HG02678 (cell line): ENCODE results near the gene EIF2B5.
A peak's percentile ranks its signal among the peaks of the same experiment; 100 is the strongest.
"Not testable (repeated sequence)": the region's sequence is repeated elsewhere in the genome, so short reads cannot be mapped to it uniquely, and the experiment has no call there.

Experiments
- ATAC-seq: cut with Tn5 transposase; IDR thresholded peaks from one replicate; pipeline ENCODE4 v1.9.1; 2021; ENCODE audit warnings: mild to moderate bottlenecking, moderate library complexity; ENCODE audit not compliant: unreplicated experiment

The EIF2B5 gene

GRCh38 chr3:184145111-184145524 is 10.0 kb downstream of the EIF2B5 start:
- no peak for ATAC-seq

GRCh38 chr3:184145751-184146270 is 10.7 kb downstream of the EIF2B5 start:
- no peak for ATAC-seq

DNA sequence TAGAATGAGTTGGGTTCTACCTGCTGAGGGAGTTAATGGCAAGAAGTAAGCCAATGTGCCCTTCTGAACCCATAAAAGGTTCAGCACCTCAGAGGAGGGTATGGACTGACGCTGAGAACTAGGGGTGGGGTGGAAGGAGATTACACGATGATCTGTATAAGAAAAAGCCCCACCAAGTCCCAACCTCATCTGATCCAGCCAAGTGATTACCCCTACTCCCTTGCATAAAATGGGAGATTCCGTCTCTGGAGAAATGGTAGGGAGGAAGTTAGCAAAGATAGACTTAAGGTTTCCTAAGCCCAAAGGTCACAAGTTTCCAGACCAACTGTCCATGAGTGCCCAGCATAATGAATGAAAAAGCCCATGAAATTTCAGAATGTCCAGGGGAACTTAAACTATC is 12.9 kb downstream of the EIF2B5 start:
- no peak for ATAC-seq

GRCh38 chr3:184149123-184149522 is 14.0 kb downstream of the EIF2B5 start:
- no peak for ATAC-seq

DNA sequence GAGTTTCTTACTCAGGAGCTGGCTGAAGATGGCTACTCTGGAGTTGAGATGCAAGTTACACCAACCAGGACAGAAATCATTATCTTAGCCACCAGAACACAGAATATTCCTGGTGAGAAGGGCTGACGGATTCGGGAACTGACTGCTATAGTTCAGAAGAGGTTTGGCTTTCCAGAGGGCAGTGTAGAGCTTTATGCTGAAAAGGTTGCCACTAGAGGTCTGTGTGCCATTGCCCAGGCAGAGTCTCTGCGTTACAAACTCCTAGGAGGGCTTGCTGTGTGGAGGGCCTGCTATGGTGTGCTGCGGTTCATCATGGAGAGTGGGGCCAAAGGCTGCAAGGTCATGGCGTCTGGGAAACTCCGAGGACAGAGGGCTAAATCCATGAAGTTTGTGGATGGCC is 14.6 kb downstream of the EIF2B5 start:
- ATAC-seq, result not testable (repeated sequence)

- peak; percentile 82 for ATAC-seq
These were observed 19.9 kb downstream of the EIF2B5 start, which contains the start of gene DVL3 for GRCh38 chr3:184154885-184155643. Gene DVL3, plus strand, starts transcription at chr3:184155377. Its CDS starts 259 bp downstream, at chr3:184155636.

GRCh38 chr3:184155644-184156521 is 20.7 kb downstream of the EIF2B5 start:
- peak; percentile 28 for ATAC-seq

DNA sequence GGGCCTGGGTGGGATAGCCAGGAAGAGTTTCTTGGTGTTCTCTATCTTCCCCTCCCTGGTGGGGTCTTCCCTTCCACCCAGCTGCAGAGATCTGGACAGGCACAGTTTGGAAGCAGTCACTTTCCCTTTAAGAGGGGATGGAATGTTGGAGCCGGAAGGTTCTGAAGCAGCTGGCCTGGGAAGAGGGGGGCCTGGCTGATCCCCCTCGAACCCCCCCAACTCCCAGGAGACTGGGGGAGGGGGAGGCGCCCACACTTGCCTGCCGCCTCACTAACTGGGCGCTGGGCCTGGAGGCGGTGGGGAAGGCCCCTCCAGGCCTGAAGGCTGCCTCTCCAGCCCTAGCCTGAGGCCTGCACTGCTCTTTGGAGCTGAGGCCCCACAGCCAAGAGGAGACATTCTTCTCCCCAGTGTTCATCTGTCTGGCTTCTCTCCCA is 21.4 kb downstream of the EIF2B5 start:
- no peak for ATAC-seq

DNA sequence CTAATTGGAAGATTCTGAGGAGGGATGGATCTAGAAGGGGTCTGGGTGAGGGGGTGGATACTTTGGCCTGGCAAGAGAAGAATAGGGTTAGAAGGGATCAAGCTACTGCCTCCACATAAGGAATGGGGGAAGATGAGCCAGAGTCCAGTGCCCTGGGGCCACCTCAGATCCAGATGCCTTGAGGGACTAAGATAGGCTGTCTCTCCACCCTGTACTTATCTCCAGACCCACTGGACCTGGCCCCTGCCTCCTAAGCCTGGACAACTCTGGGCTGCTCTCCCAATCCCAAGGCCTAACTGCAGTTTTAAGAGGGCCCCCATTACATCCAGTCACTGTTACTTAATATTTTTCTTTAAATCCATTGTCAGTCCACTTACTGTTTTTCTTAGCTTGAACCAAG is 22.0 kb downstream of the EIF2B5 start:
- ATAC-seq, result no peak

DNA sequence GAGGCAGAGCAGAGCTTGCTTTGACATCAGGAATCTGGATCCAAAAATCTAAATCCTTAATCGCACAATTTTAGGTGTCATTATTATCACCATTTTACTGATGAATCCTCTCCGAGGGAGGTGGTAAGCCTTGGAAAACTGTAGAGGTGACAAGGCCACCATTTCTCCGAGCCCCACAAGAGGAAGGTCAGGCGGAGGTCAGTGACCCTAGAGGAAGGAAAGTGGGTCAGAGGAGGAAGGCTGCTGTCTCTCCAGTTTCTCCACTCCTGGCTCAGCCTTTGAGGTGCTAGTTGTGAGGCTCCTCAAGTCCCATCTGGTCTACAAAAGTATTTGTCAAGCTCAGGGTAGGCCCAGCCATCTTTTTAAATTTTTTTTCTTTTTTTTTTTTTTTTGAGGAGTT is 23.2 kb downstream of the EIF2B5 start:
- ATAC-seq, result no peak

- no peak for ATAC-seq
These were observed 25.3 kb downstream of the EIF2B5 start for GRCh38 chr3:184160456-184160855.

DNA sequence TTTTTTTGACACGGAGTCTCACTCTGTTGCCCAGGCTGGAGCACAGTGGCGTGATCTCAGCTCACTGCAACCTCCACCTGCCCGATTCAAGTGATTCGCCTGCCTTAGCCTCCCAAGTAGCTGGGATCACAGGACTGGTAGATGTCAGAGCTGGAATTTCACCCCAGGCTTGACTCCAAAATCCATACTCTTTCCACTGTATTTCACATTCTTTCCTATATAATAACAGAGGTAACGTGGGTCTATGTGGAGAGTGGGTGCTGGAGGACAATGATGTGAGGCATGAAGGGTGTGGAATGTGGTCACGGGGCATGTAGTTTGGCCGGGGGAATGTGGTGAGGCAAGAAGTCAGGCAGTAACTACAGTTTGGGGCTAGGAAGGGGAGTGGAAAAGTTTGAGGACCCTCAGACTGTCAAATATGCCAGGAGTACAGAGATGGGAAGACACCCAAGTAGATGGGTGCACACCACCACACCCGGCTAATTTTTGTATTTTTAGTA is 27.5 kb downstream of the EIF2B5 start:
- ATAC-seq, result not testable (repeated sequence)

- ATAC-seq, result no peak
These were observed 29.6 kb downstream of the EIF2B5 start for GRCh38 chr3:184164648-184165330.

GRCh38 chr3:184165543-184165942 is 30.4 kb downstream of the EIF2B5 start:
- ATAC-seq, result no peak

GRCh38 chr3:184166671-184167070 is 31.5 kb downstream of the EIF2B5 start:
- ATAC-seq, result no peak

DNA sequence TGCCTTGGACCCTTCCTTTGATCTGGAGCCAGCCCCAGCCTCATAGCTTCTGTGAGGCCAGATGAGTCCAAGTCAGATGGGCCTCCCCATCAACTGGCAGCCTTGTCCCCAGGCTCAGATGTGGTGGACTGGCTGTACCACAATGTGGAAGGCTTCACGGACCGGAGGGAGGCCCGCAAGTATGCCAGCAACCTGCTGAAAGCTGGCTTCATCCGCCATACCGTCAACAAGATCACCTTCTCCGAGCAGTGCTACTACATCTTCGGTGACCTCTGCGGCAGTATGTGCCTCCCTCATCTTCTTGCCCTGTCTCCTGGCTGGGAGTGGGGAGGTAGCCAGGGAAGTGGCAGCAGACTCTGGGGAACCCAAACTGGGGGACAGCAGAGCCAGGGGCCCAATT is 32.6 kb downstream of the EIF2B5 start:
- no peak for ATAC-seq

- no peak for ATAC-seq
These were observed 33.4 kb downstream of the EIF2B5 start for GRCh38 chr3:184168363-184169120.

DNA sequence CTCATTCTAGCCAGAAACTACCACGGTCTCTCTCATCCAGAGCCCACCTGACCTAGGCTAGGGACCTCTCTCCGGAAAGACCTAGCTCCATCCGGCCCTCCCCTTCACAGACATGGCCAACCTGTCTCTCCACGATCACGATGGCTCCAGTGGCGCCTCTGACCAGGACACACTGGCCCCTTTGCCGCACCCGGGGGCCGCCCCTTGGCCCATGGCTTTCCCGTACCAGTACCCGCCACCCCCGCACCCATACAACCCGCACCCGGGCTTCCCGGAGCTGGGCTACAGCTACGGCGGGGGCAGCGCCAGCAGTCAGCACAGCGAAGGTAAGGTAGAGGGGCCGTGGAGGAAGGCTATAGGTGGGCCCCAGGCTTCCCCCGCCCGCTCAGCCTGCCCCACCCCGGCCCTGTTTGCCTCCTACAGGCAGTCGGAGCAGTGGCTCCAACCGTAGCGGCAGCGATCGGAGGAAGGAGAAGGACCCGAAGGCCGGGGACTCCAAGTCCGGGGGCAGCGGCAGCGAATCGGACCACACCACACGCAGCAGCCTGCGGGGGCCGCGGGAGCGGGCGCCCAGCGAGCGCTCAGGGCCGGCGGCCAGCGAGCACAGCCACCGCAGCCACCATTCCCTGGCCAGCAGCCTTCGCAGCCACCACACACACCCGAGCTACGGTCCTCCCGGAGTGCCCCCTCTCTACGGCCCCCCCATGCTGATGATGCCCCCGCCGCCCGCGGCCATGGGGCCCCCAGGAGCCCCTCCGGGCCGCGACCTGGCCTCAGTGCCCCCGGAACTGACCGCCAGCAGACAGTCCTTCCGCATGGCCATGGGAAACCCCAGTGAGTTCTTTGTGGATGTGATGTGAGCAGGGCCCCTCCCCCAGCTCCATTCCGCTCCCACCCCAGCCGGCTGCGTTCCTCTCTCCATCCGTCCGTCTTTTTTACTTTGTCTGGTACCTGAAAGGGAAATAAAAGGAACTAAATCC is 35.0 kb downstream of the EIF2B5 start:
- no peak for ATAC-seq

- ATAC-seq, result no peak
These were observed 36.4 kb downstream of the EIF2B5 start for GRCh38 chr3:184171562-184171961.
